Heart right ventricle (tissue), 16 donors: ENCODE measurements around the gene HES7. TPM values are rescaled to one million over a fixed set of nuclear protein-coding genes. Genes with fewer than 3 reads are reported as not detected.

Experiments used
- ATAC-seq, 8 donors: fragments of 200-7000 bp; cut with Tn5 transposase; one replicate each; pipeline ENCODE4 v1.9.1; 2020; ENCODE audit warnings: mild to moderate bottlenecking in 8 of 8, moderate library complexity in 8 of 8, moderate number of reproducible peaks in 1 of 8
- DNase-seq, 2 donors: peaks; one replicate each; pipeline ENCODE4 v3.0.0-alpha.2; 2020
- H3K27ac ChIP-seq, 10 donors: fragments of 200-600 bp; sonication (generic) in 2 of 10; one replicate each; pipeline versions ENCODE4 v1.5.0 to v1.8.0; 2020 to 2022; ENCODE audit warnings: mild to moderate bottlenecking in 3 of 10
- H3K27me3 ChIP-seq, 7 donors: fragments of 200-600 bp; one replicate each; pipeline ENCODE4 v1.8.0; 2021 to 2022; ENCODE audit warnings: mild to moderate bottlenecking in 2 of 7
- H3K36me3 ChIP-seq, 9 donors: fragments of 200-600 bp; sonication (generic) in 1 of 9; one replicate each; pipeline versions ENCODE4 v1.5.0 to v1.8.0; 2020 to 2022; ENCODE audit warnings: mild to moderate bottlenecking in 2 of 9
- H3K4me1 ChIP-seq, 9 donors: fragments of 200-600 bp; sonication (generic) in 1 of 9; one replicate each; pipeline versions ENCODE4 v1.5.0 to v1.8.0; 2020 to 2022; ENCODE audit warnings: mild to moderate bottlenecking in 4 of 9
- H3K4me3 ChIP-seq, 10 donors: fragments of 200-600 bp; sonication (generic) in 2 of 10; one replicate each; pipeline versions ENCODE4 v1.5.0 to v1.8.0; 2020 to 2022; ENCODE audit warnings: mild to moderate bottlenecking in 7 of 10, moderate library complexity in 2 of 10
- H3K9me3 ChIP-seq, 11 donors: fragments of 200-600 bp in 10 of 11; sonication (generic) in 2 of 11; one replicate each; pipeline versions ENCODE4 v1.5.0 to v1.8.0; 2013 to 2022; ENCODE audit warnings: mild to moderate bottlenecking in 2 of 11, control low read depth in 1 of 11, moderate library complexity in 1 of 11
- CTCF ChIP-seq, 9 donors: fragments of 200-600 bp; sonication (generic) in 2 of 9; IDR thresholded peaks; one replicate each; pipeline versions ENCODE4 v1.5.0 to v1.8.0; 2021 to 2022; ENCODE audit warnings: antibody characterized with exemption in 9 of 9, mild to moderate bottlenecking in 5 of 9, moderate library complexity in 1 of 9
- WGBS, 2 donors: extraction: QIAGEN DNeasy Blood & Tissue Kit; methylation state at CpG; one replicate each; pipeline ENCODE4 v1.1.7; 2013; ENCODE audit warnings: inconsistent platforms in 1 of 2; 5-methylcytosine and 5-hydroxymethylcytosine counted together
- intact Hi-C, 10 donors: fragments of 100-400 bp; cut with DNase I; formaldehyde crosslinking; loops; one replicate each; pipeline versions ENCODE4 v1.11.1 to v1.14.2; 2022
- polyA plus RNA-seq, 2 donors: library from polyadenylated mRNA; stranded (reverse); fragments of 200-250 nt; gene quantifications; one replicate each; pipeline ENCODE4 v1.2.3, GENCODE V29; 2013
- total RNA-seq, 10 donors: library from RNA; stranded (reverse); fragmentation: NEBNext Ultra II Directional in 3 of 10; extraction: Animal tissue kit (Norgen Biotek cat#: 25700) in 3 of 10; gene quantifications; one replicate each; pipeline versions ENCODE4 v1.2.1 to v1.2.4, GENCODE V29; 2021 to 2023
- donor health status: Arrhythmogenic right ventricular cardiomyopathy.
- donor health status: ischemic (EF 13 %, LVEDD 7.1; RV severe dilation, severe dysfunction).
- donor health status: healthy with polysubstance abuse.
- donor health status: DM: no; HTN: yes; CAD: no.
- donor health status: DM: no; HTN: no; CAD: no.
- donor health status: ischemic (EF 25% LVEDD 6.9; RV normal size, moderate dysfunction).
- donor health status: ischemic (EF 25% LVEDD 5.7; RV mildly dilated, moderate dysfunction).
- donor health status: healthy.
- donor health status: DM: yes; HTN: yes; CAD: no.
- donor health status: Ischemic cardiomyopathy.
- donor health status: ischemic (EF 35%, LVEDD 5.7; RV mildly dilated, moderate dysfunction).
- donor health status: nonischemic (EF 11% LVEDD 7.7; RV severe dilation, severe dysfunction).
- donor health status: DM: yes; HTN: yes; CAD: no.
- donor health status: PGD.
- donor health status: ischemic (EF 29% LVEDD 5.4; RV normal size, mild dysfunction).
- donor health status: nonischemic (EF 23%, LVEDD 6.1; RV moderate dilation, normal function).

HES7 gene
- total and polyA plus RNA-seq, 12 donors: 0.17 to 1.5 (median 0.42) TPM; not detected in 5

GRCh38 chr17:8147805-8148404 lies 24.0 kb upstream of the HES7 start:
- ATAC-seq (no peak), DNase-seq (no peak)
- H3K27me3 ChIP-seq: no peaks in the 10 kb centered on the region
- 90 to 93% methylated on average over 13 of the region's 13 CpGs for WGBS, 2 donors
- peak overlapping the region in 6 of 10 donors; percentile 13 to 100 (median 34) for H3K27ac ChIP-seq
- H3K4me3 ChIP-seq: no peak overlapping the region
- H3K4me1 ChIP-seq: peaks cover 22 to 56% (median 35%) of the 10 kb centered on the region in 9 donors
- intact Hi-C loops: no loop called here
- no peaks in the 10 kb centered on the region for H3K9me3 ChIP-seq
- peaks cover 58 to 79% (median 78%) of the 10 kb centered on the region in 9 donors for H3K36me3 ChIP-seq
- no peak for TF ChIP-seq CTCF (IDR thresholded peaks at IDR 0.05)

- WGBS, 2 donors: 86 to 92% methylated on average over 23 to 26 of the region's 26 CpGs
- DNase-seq: no peak
- Histone ChIP-seq H3K27me3 (no peaks in the 10 kb centered on the region), H3K36me3 (peaks cover 64 to 85% (median 84%) of the 10 kb centered on the region in 9 donors), H3K9me3 (no peaks in the 10 kb centered on the region), H3K4me1 (peaks cover 18 to 50% (median 35%) of the 10 kb centered on the region in 9 donors), H3K27ac (peak overlapping the region in 5 of 10 donors; percentile 13 to 100 (median 38)), H3K4me3 (no peak overlapping the region)
- intact Hi-C loops: no loop called here
- ATAC-seq: no peak
- TF ChIP-seq CTCF (IDR thresholded peaks at IDR 0.05): no peak
Measured at GRCh38 chr17:8147141-8147804, 23.4 kb upstream of the HES7 start.

GRCh38 chr17:8146381-8147140 lies 22.7 kb upstream of the HES7 start:
- intact Hi-C loops: no loop called here
- peak overlapping the region in 5 of 10 donors; percentile 30 to 100 (median 43) for H3K27ac ChIP-seq
- peaks cover 66 to 93% (median 92%) of the 10 kb centered on the region in 9 donors for H3K36me3 ChIP-seq
- DNase-seq (no peak), ATAC-seq (no peak)
- H3K9me3 ChIP-seq: no peaks in the 10 kb centered on the region
- no peak for TF ChIP-seq CTCF (IDR thresholded peaks at IDR 0.05)
- H3K4me3 ChIP-seq: no peak overlapping the region
- H3K4me1 ChIP-seq: peaks cover 17 to 44% (median 34%) of the 10 kb centered on the region in 9 donors
- WGBS, 2 donors: 91 to 92% methylated on average over 14 of the region's 14 CpGs
- H3K27me3 ChIP-seq: no peaks in the 10 kb centered on the region

GRCh38 chr17:8145811-8146210 lies 21.9 kb upstream of the HES7 start:
- 91 to 94% methylated on average over 12 of the region's 12 CpGs for WGBS, 2 donors
- no peak for DNase-seq
- intact Hi-C loops: no loop called here
- ATAC-seq: no peak
- H3K4me3 ChIP-seq: no peak overlapping the region
- H3K9me3 ChIP-seq: no peaks in the 10 kb centered on the region
- H3K36me3 ChIP-seq: peaks cover 66 to 100% (median 99%) of the 10 kb centered on the region in 9 donors
- no peak for TF ChIP-seq CTCF (IDR thresholded peaks at IDR 0.05)
- no peaks in the 10 kb centered on the region for H3K27me3 ChIP-seq
- H3K4me1 ChIP-seq: peaks cover 9 to 42% (median 28%) of the 10 kb centered on the region in 9 donors
- peak overlapping the region in 3 of 10 donors; percentile 24 to 100 (median 30) for H3K27ac ChIP-seq
